Mesenchymal stem cell (in vitro differentiated cells and primary cell): ENCODE measurements around the gene SDCBP2.

Source experiments
- DNase-seq: peaks from one replicate; pipeline ENCODE4 v3.0.0-alpha.2; 2013
- H2AFZ ChIP-seq: one replicate; pipeline ENCODE4 v1.6.1; 2013; ENCODE audit warnings: low read depth, mild to moderate bottlenecking, control low read depth, inconsistent platforms, low read length, moderate library complexity
- H2AK5ac ChIP-seq: 2 replicates; pipeline ENCODE4 v1.6.1; 2013; ENCODE audit warnings: low read length, moderate library complexity, mild to moderate bottlenecking, inconsistent platforms; ENCODE audit not compliant: severe bottlenecking
- H2BK120ac ChIP-seq: one replicate; pipeline ENCODE4 v1.6.1; 2013; ENCODE audit warnings: low read depth, mild to moderate bottlenecking, inconsistent platforms, low read length, moderate library complexity
- H2BK12ac ChIP-seq, 2 experiments: one replicate each; pipeline ENCODE4 v1.6.1; 2013; ENCODE audit warnings: inconsistent platforms in 2 of 2, low read length in 2 of 2, mild to moderate bottlenecking in 2 of 2, moderate library complexity in 2 of 2, control low read depth in 1 of 2
- H2BK15ac ChIP-seq: one replicate; pipeline ENCODE4 v1.6.1; 2013; ENCODE audit warnings: mild to moderate bottlenecking, low read depth, inconsistent platforms; ENCODE audit not compliant: poor library complexity, severe bottlenecking
- H2BK5ac ChIP-seq: 2 replicates; pipeline ENCODE4 v1.6.1; 2013; ENCODE audit warnings: low read depth, mild to moderate bottlenecking, low read length, control low read depth, inconsistent platforms; ENCODE audit not compliant: poor library complexity, severe bottlenecking
- H3K14ac ChIP-seq, 2 experiments: one replicate each; pipeline ENCODE4 v1.6.1; 2013; ENCODE audit warnings: inconsistent platforms in 2 of 2, low read length in 2 of 2, control low read depth in 1 of 2, mild to moderate bottlenecking in 1 of 2, moderate library complexity in 1 of 2
- H3K18ac ChIP-seq, 2 experiments: one replicate each; pipeline ENCODE4 v1.6.1; 2013; ENCODE audit warnings: inconsistent platforms in 2 of 2, low read length in 2 of 2, control low read depth in 1 of 2, low read depth in 1 of 2, mild to moderate bottlenecking in 1 of 2
- H3K23ac ChIP-seq, 2 experiments: one replicate each; pipeline ENCODE4 v1.6.1; 2013; ENCODE audit warnings: inconsistent platforms in 2 of 2, low read length in 2 of 2, mild to moderate bottlenecking in 2 of 2, moderate library complexity in 2 of 2, control low read depth in 1 of 2
- H3K27ac ChIP-seq: 2 replicates; pipeline ENCODE4 v1.5.1; 2013; ENCODE audit warnings: mild to moderate bottlenecking, moderate library complexity, low read length, control low read depth, inconsistent platforms; ENCODE audit not compliant: poor library complexity, severe bottlenecking
- H3K27me3 ChIP-seq, 2 experiments: 2 replicates each; pipeline versions ENCODE4 v1.6.1 to v1.7.0; 2013; ENCODE audit warnings: low read length in 2 of 2, mild to moderate bottlenecking in 2 of 2, moderate library complexity in 2 of 2, control low read depth in 1 of 2, inconsistent platforms in 1 of 2; ENCODE audit not compliant: control insufficient read depth in 1 of 2, insufficient read depth in 1 of 2
- H3K36me3 ChIP-seq, 2 experiments: 2 replicates each; pipeline versions ENCODE4 v1.6.1 to v1.7.0; 2013; ENCODE audit warnings: low read length in 2 of 2, control low read depth in 1 of 2, inconsistent platforms in 1 of 2, low read depth in 1 of 2, mild to moderate bottlenecking in 1 of 2; ENCODE audit not compliant: insufficient read depth in 2 of 2, control insufficient read depth in 1 of 2
- H3K4ac ChIP-seq, 2 experiments: one replicate each; pipeline ENCODE4 v1.6.1; 2013; ENCODE audit warnings: inconsistent platforms in 2 of 2, low read length in 2 of 2, mild to moderate bottlenecking in 2 of 2, moderate library complexity in 2 of 2, control low read depth in 1 of 2, low read depth in 1 of 2
- H3K4me1 ChIP-seq: 2 replicates; pipeline ENCODE4 v1.6.1; 2013; ENCODE audit warnings: low read depth, low read length, control low read depth; ENCODE audit not compliant: control insufficient read depth, insufficient read depth
- H3K4me2 ChIP-seq: 2 replicates; pipeline ENCODE4 v1.6.1; 2013; ENCODE audit warnings: low read length, mild to moderate bottlenecking, inconsistent platforms; ENCODE audit not compliant: poor library complexity, severe bottlenecking
- H3K4me3 ChIP-seq, 2 experiments: 2 replicates each; pipeline versions ENCODE4 v1.5.1 to v1.7.0; 2013; ENCODE audit warnings: low read length in 2 of 2, mild to moderate bottlenecking in 2 of 2, control low read depth in 1 of 2, low read depth in 1 of 2; ENCODE audit not compliant: insufficient read depth in 1 of 2
- H3K79me1 ChIP-seq: replicated peaks from 2 replicates; pipeline ENCODE4 v1.6.1; 2013; ENCODE audit warnings: mild to moderate bottlenecking, control low read depth, low read length, inconsistent platforms; ENCODE audit not compliant: poor library complexity, severe bottlenecking
- H3K9ac ChIP-seq: 2 replicates; pipeline ENCODE4 v1.7.0; 2013; ENCODE audit warnings: mild to moderate bottlenecking, low read length, moderate library complexity
- H3K9me3 ChIP-seq: 2 replicates; pipeline ENCODE4 v1.7.0; 2013; ENCODE audit warnings: mild to moderate bottlenecking, low read length; ENCODE audit not compliant: control insufficient read depth
- H4K8ac ChIP-seq: one replicate; pipeline ENCODE4 v1.6.1; 2013; ENCODE audit warnings: inconsistent platforms, mild to moderate bottlenecking, low read length, moderate library complexity
- H4K91ac ChIP-seq: one replicate; pipeline ENCODE4 v1.6.1; 2013; ENCODE audit warnings: mild to moderate bottlenecking, low read length, inconsistent platforms
- WGBS: methylation state at CpG from one replicate; pipeline ENCODE4 v1.1.7; 2013; ENCODE audit warnings: mixed read lengths; 5-methylcytosine and 5-hydroxymethylcytosine counted together

Gene SDCBP2

GRCh38 chr20:1310506-1311190 is 18.3 kb downstream of the SDCBP2 start:
- Histone ChIP-seq H3K9ac (no peak overlapping the region), H4K8ac (no peak overlapping the region), H2AFZ (no peak overlapping the region), H3K4ac (no peak overlapping the region), H3K4me3 (no peak overlapping the region), H3K27ac (no peak overlapping the region), H3K9me3 (no peaks in the 10 kb centered on the region), H3K18ac (no peak overlapping the region), H2BK15ac (peak overlapping the region; percentile 2), H2BK12ac (no peak overlapping the region), H3K36me3 (peaks cover 3 to 42% of the 10 kb centered on the region in 2 experiments), H3K79me1 (no peaks in the 10 kb centered on the region), H2BK120ac (no peak overlapping the region), H3K27me3 (no peaks in the 10 kb centered on the region), H3K14ac (no peak overlapping the region), H3K4me1 (peaks cover 10% of the 10 kb centered on the region), H3K4me2 (no peak overlapping the region), H3K23ac (no peak overlapping the region), H2AK5ac (no peak overlapping the region), H4K91ac (no peak overlapping the region), H2BK5ac (no peak overlapping the region)
- WGBS = 96% methylated on average over 11 of the region's 12 CpGs
- DNase-seq = no peak

- no peak overlapping the region for H3K23ac ChIP-seq
- DNase-seq = no peak
- H3K27ac ChIP-seq = no peak overlapping the region
- no peaks in the 10 kb centered on the region for H3K79me1 ChIP-seq
- H3K4me2 ChIP-seq = no peak overlapping the region
- no peaks in the 10 kb centered on the region for H3K9me3 ChIP-seq
- 84% methylated on average over 8 of the region's 9 CpGs for WGBS
- H3K14ac ChIP-seq = no peak overlapping the region
- H2BK120ac ChIP-seq = no peak overlapping the region
- H2BK15ac ChIP-seq = no peak overlapping the region
- H4K8ac ChIP-seq = peak overlapping the region; percentile 25
- H4K91ac ChIP-seq = no peak overlapping the region
- H3K27me3 ChIP-seq = no peaks in the 10 kb centered on the region
- H2BK12ac ChIP-seq = no peak overlapping the region
- H3K18ac ChIP-seq = no peak overlapping the region
- no peak overlapping the region for H2AK5ac ChIP-seq
- H3K4ac ChIP-seq = no peak overlapping the region
- no peak overlapping the region for H3K9ac ChIP-seq
- peaks cover 10% of the 10 kb centered on the region for H3K4me1 ChIP-seq
- H3K4me3 ChIP-seq = no peak overlapping the region
- H3K36me3 ChIP-seq = peaks cover 3 to 48% of the 10 kb centered on the region in 2 experiments
- no peak overlapping the region for H2AFZ ChIP-seq
- H2BK5ac ChIP-seq = no peak overlapping the region
Observed at GRCh38 chr20:1310071-1310470, 18.9 kb downstream of the SDCBP2 start.

- H2AFZ ChIP-seq = no peak overlapping the region
- H2BK12ac ChIP-seq = peak overlapping the region in 1 of 2 experiments; percentile 57
- peaks cover 8 to 54% of the 10 kb centered on the region in 2 experiments for H3K36me3 ChIP-seq
- no peaks in the 10 kb centered on the region for H3K79me1 ChIP-seq
- no peak overlapping the region for H2BK5ac ChIP-seq
- no peak overlapping the region for H3K4ac ChIP-seq
- H4K8ac ChIP-seq = peak overlapping the region; percentile 71
- H4K91ac ChIP-seq = peak overlapping the region; percentile 66
- no peak overlapping the region for H2AK5ac ChIP-seq
- H3K18ac ChIP-seq = no peak overlapping the region
- H3K9ac ChIP-seq = no peak overlapping the region
- no peak overlapping the region for H2BK15ac ChIP-seq
- no peak overlapping the region for H3K27ac ChIP-seq
- DNase-seq = no peak
- H3K4me2 ChIP-seq = no peak overlapping the region
- no peaks in the 10 kb centered on the region for H3K27me3 ChIP-seq
- H3K9me3 ChIP-seq = no peaks in the 10 kb centered on the region
- H3K4me1 ChIP-seq = peaks cover 10% of the 10 kb centered on the region
- no peak overlapping the region for H3K14ac ChIP-seq
- no peak overlapping the region for H2BK120ac ChIP-seq
- H3K23ac ChIP-seq = no peak overlapping the region
- no peak overlapping the region for H3K4me3 ChIP-seq
- WGBS = 85% methylated on average over 12 of the region's 12 CpGs
Observed at GRCh38 chr20:1309439-1309847, 19.5 kb downstream of the SDCBP2 start.

- H2AK5ac ChIP-seq = no peak overlapping the region
- H3K79me1 ChIP-seq = no peaks in the 10 kb centered on the region
- no peak overlapping the region for H2BK15ac ChIP-seq
- H3K14ac ChIP-seq = no peak overlapping the region
- H4K8ac ChIP-seq = no peak overlapping the region
- no peaks in the 10 kb centered on the region for H3K27me3 ChIP-seq
- H2AFZ ChIP-seq = no peak overlapping the region
- H3K9me3 ChIP-seq = no peaks in the 10 kb centered on the region
- peaks cover 13 to 57% of the 10 kb centered on the region in 2 experiments for H3K36me3 ChIP-seq
- peaks cover 10% of the 10 kb centered on the region for H3K4me1 ChIP-seq
- H3K23ac ChIP-seq = no peak overlapping the region
- no peak overlapping the region for H3K27ac ChIP-seq
- H2BK12ac ChIP-seq = no peak overlapping the region
- H3K4ac ChIP-seq = no peak overlapping the region
- DNase-seq = no peak
- no peak overlapping the region for H3K4me2 ChIP-seq
- WGBS = 94% methylated on average over 6 of the region's 9 CpGs
- H3K9ac ChIP-seq = no peak overlapping the region
- H4K91ac ChIP-seq = no peak overlapping the region
- H2BK120ac ChIP-seq = no peak overlapping the region
- H2BK5ac ChIP-seq = no peak overlapping the region
- H3K18ac ChIP-seq = no peak overlapping the region
- no peak overlapping the region for H3K4me3 ChIP-seq
Observed at GRCh38 chr20:1308702-1309095, 20.2 kb downstream of the SDCBP2 start.
